ENCODE results near the gene KRT17.

- TF ChIP-seq POLR2A (IDR thresholded peaks at IDR 0.05) (no peak), CTCF (IDR thresholded peaks at IDR 0.05) (no peak)
Measured at GRCh38 chr17:41653421-41653820, 29.0 kb upstream of the KRT17 start.

Measured in lower leg skin (tissue), 3 donors.